Keratinocyte (primary cell): ENCODE data around the gene AHSP. TPM values are rescaled to one million over a fixed set of nuclear protein-coding genes. Genes with fewer than 3 reads are reported as not detected.

ENCODE experiments used
- DNase-seq: peaks from one replicate; pipeline ENCODE4 v3.0.0-alpha.2; 2011; ENCODE audit warnings: low read depth, missing footprints, low spot score
- FAIRE-seq: peaks from 2 replicates; lab custom pipeline; 2011; peaks lifted over from hg19 to GRCh38; lab: Jason Lieb, UNC
- H2AFZ ChIP-seq: 2 replicates; pipeline ENCODE4 v1.6.0; 2012; ENCODE audit warnings: low read length, control low read depth, inconsistent platforms; ENCODE audit not compliant: control insufficient read depth
- H3K27ac ChIP-seq: 2 replicates; pipeline ENCODE4 v1.5.1; 2011; ENCODE audit warnings: low read length; ENCODE audit not compliant: control insufficient read depth, insufficient read depth
- H3K27me3 ChIP-seq: 3 replicates; pipeline ENCODE4 v1.6.0; 2011; ENCODE audit warnings: low read length; ENCODE audit not compliant: control insufficient read depth, insufficient read depth; ENCODE audit errors: extremely low read depth
- H3K36me3 ChIP-seq, 2 experiments: 2 replicates in 1 of 2; 3 replicates in 1 of 2; pipeline ENCODE4 v1.5.1; 2011; ENCODE audit warnings: low read length in 2 of 2, mild to moderate bottlenecking in 1 of 2; ENCODE audit not compliant: control insufficient read depth in 2 of 2, insufficient read depth in 2 of 2; ENCODE audit errors: extremely low read depth in 1 of 2
- H3K4me1 ChIP-seq: 3 replicates; pipeline ENCODE4 v1.5.1; 2011; ENCODE audit warnings: low read length; ENCODE audit not compliant: control insufficient read depth, insufficient read depth; ENCODE audit errors: extremely low read depth
- H3K4me2 ChIP-seq: 3 replicates; pipeline ENCODE4 v1.6.0; 2011; ENCODE audit warnings: low read depth, low read length; ENCODE audit not compliant: control insufficient read depth, insufficient read depth; ENCODE audit errors: extremely low read depth
- H3K4me3 ChIP-seq, 3 experiments: fragments of 200-600 bp in 1 of 3; sonication (generic) in 1 of 3; 2 replicates in 2 of 3; 3 replicates in 1 of 3; pipeline ENCODE4 v1.5.1; 2011 to 2016; ENCODE audit warnings: low read length in 3 of 3, mild to moderate bottlenecking in 3 of 3, control low read depth in 2 of 3, inconsistent platforms in 1 of 3, low read depth in 1 of 3, mixed read lengths in 1 of 3, mixed run types in 1 of 3, moderate library complexity in 1 of 3; ENCODE audit not compliant: control insufficient read depth in 2 of 3, insufficient read depth in 2 of 3; ENCODE audit errors: extremely low read depth in 1 of 3
- H3K79me2 ChIP-seq: 2 replicates; pipeline ENCODE4 v1.6.0; 2012; ENCODE audit warnings: low read length; ENCODE audit not compliant: control insufficient read depth, insufficient read depth
- H3K9ac ChIP-seq: 3 replicates; pipeline ENCODE4 v1.6.0; 2011; ENCODE audit warnings: low read length; ENCODE audit not compliant: control insufficient read depth, insufficient read depth; ENCODE audit errors: extremely low read depth
- H3K9me1 ChIP-seq: 3 replicates; pipeline ENCODE4 v1.6.0; 2011; ENCODE audit warnings: low read length; ENCODE audit not compliant: control insufficient read depth, insufficient read depth; ENCODE audit errors: extremely low read depth
- H3K9me3 ChIP-seq: 2 replicates; pipeline ENCODE4 v1.5.1; 2012; ENCODE audit warnings: low read depth, low read length; ENCODE audit not compliant: control insufficient read depth
- H4K20me1 ChIP-seq: 3 replicates; pipeline ENCODE4 v1.6.0; 2011; ENCODE audit warnings: low read length; ENCODE audit not compliant: control insufficient read depth, insufficient read depth; ENCODE audit errors: extremely low read depth
- EZH2 ChIP-seq: IDR thresholded peaks from one replicate; pipeline ENCODE4 v1.6.1; 2012; ENCODE audit warnings: inconsistent platforms, mild to moderate bottlenecking, low read length, moderate library complexity
- dilution Hi-C: fragments of 300-500 bp; cut with MboI; formaldehyde crosslinking; loops from one replicate; pipeline ENCODE4 v1.7.0; 2020; ENCODE audit warnings: low sequenced_read_pairs; ENCODE audit not compliant: extremely low pct_ligation_motif_present
- polyA plus RNA-seq, 5 experiments: library from polyadenylated mRNA; depleted of rRNA in 3 of 5; stranded (reverse) in 3 of 5; stranded (forward) in 1 of 5; unstranded in 1 of 5; fragments of >200 nt; gene quantifications; 1 replicate in 1 of 5; 2 replicates in 3 of 5; 3 replicates in 1 of 5; pipeline versions ENCODE4 v1.2.1 to v1.2.3, GENCODE V29; 2011 to 2012; ENCODE audit warnings: missing spikeins in 2 of 5, low read depth in 1 of 5, low replicate concordance in 1 of 5
- TF ChIP-seq, protein P1 (sequence below), 3 experiments: IDR thresholded peaks in 1 of 3; conservative IDR thresholded peaks in 1 of 3; optimal IDR thresholded peaks in 1 of 3; 2 replicates in 2 of 3; 3 replicates in 1 of 3; pipeline versions ENCODE3 to v1.5.1; 2011; ENCODE audit warnings: low read length in 3 of 3, mild to moderate bottlenecking in 3 of 3, moderate library complexity in 2 of 3, control low read depth in 1 of 3, inconsistent platforms in 1 of 3; ENCODE audit not compliant: insufficient read depth in 2 of 3; ENCODE audit errors: extremely low read depth in 1 of 3

AHSP gene
- polyA plus RNA-seq, 1 donor (not counting 4 experiments of a cell fraction or from before 2014, with no cell fraction given) = not detected

DNA sequence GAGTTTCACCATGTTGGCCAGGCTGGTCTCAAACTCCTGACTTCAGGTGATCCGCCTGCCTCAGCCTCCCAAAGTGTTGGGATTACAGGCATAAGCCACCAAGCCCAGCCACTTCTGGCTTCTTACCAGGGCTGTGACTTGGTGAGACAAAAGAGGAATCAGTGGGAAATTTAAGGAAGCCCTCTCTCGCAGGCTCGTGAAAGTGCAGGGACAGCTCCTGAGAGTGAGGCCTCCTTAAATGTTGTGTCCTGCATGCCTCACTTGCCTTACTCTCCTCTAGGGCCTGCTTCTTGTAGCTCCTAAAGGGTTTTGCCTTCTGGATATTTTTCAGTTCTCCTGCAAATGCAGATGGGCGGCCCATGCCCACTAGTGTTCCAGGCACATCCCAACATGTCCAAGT is 5.2 kb downstream of the AHSP start:
- no peaks in the 10 kb centered on the region for H3K4me1 ChIP-seq
- H4K20me1 ChIP-seq = no peaks in the 10 kb centered on the region
- dilution Hi-C loops = no loop called here
- H3K9ac ChIP-seq = no peak overlapping the region
- TF ChIP-seq, protein P1, sequence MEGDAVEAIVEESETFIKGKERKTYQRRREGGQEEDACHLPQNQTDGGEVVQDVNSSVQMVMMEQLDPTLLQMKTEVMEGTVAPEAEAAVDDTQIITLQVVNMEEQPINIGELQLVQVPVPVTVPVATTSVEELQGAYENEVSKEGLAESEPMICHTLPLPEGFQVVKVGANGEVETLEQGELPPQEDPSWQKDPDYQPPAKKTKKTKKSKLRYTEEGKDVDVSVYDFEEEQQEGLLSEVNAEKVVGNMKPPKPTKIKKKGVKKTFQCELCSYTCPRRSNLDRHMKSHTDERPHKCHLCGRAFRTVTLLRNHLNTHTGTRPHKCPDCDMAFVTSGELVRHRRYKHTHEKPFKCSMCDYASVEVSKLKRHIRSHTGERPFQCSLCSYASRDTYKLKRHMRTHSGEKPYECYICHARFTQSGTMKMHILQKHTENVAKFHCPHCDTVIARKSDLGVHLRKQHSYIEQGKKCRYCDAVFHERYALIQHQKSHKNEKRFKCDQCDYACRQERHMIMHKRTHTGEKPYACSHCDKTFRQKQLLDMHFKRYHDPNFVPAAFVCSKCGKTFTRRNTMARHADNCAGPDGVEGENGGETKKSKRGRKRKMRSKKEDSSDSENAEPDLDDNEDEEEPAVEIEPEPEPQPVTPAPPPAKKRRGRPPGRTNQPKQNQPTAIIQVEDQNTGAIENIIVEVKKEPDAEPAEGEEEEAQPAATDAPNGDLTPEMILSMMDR (optimal IDR thresholded peaks at IDR 0.05 in 1 of 3, IDR thresholded peaks at IDR 0.05 in 1 of 3, conservative IDR thresholded peaks at IDR 0.05 in 1 of 3; ENCODE audit: extremely low read depth in 1 of 3, insufficient read depth in 2 of 3, low read length in 3 of 3) = no peak
- no peak for TF ChIP-seq EZH2
- H3K9me3 ChIP-seq = no peaks in the 10 kb centered on the region
- H3K27ac ChIP-seq = no peak overlapping the region
- no peaks in the 10 kb centered on the region for H3K36me3 ChIP-seq
- H3K27me3 ChIP-seq = peaks cover 30% of the 10 kb centered on the region
- no peak overlapping the region for H3K4me2 ChIP-seq
- DNase-seq (no peak), FAIRE-seq (no peak)
- H3K9me1 ChIP-seq = no peaks in the 10 kb centered on the region
- no peak overlapping the region for H2AFZ ChIP-seq
- H3K4me3 ChIP-seq = no peak overlapping the region
- H3K79me2 ChIP-seq = no peaks in the 10 kb centered on the region

DNA sequence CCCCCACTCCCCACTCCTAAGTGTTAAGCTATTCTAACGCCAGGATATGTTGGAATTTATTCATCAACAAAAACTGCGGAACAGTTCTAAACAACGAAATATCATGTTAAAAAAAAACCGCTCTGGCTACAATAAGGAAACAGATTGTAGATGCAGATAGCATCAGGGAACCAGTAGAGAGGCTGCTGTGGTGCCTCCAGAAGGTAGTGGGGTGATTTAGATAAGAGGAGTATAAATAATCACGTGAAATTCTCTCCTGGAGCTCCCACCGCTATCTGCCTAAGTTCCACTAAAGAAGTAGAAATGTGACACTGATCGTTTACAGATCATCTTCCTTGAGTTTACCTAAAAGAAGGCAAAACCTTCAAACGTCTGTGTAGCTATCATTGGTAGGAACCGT is 8.0 kb downstream of the AHSP start:
- Histone ChIP-seq H3K4me2 (no peak overlapping the region), H3K4me3 (no peak overlapping the region), H2AFZ (no peak overlapping the region), H3K27ac (no peak overlapping the region), H3K79me2 (no peaks in the 10 kb centered on the region), H4K20me1 (no peaks in the 10 kb centered on the region), H3K36me3 (no peaks in the 10 kb centered on the region), H3K9ac (no peak overlapping the region), H3K9me1 (no peaks in the 10 kb centered on the region), H3K4me1 (no peaks in the 10 kb centered on the region), H3K27me3 (peaks cover 5% of the 10 kb centered on the region), H3K9me3 (peaks cover 4% of the 10 kb centered on the region)
- dilution Hi-C loops = no loop called here
- TF ChIP-seq, protein P1 (optimal IDR thresholded peaks at IDR 0.05 in 1 of 3, IDR thresholded peaks at IDR 0.05 in 1 of 3, conservative IDR thresholded peaks at IDR 0.05 in 1 of 3; ENCODE audit: extremely low read depth in 1 of 3, insufficient read depth in 2 of 3, low read length in 3 of 3) = no peak
- no peak for DNase-seq
- no peak for FAIRE-seq
